NCI-H2171 treated with DMSO at 0.1 percent for 48 hours (cell line): ENCODE measurements around the gene HEPACAM.
"Not testable (repeated sequence)": the region's sequence is repeated elsewhere in the genome, so short reads cannot be mapped to it uniquely, and the experiment has no call there.

ENCODE experiments used
- DNase-seq: peaks from one replicate; lab custom pipeline; 2025; lab: John Stamatoyannopoulos, UW

HEPACAM gene

GRCh38 chr11:124935548-124936514, at the start of gene HEPACAM:
HEPACAM (minus strand) TSS chr11:124936047; CDS start chr11:124936006, 41 bp downstream.
- DNase-seq: no peak

- DNase-seq: no peak
These were observed 48.6 kb upstream of the HEPACAM start for GRCh38 chr11:124984512-124984854.

- no peak for DNase-seq
These were observed 48.0 kb upstream of the HEPACAM start for GRCh38 chr11:124983674-124984511.

GRCh38 chr11:124982043-124982442, 46.2 kb upstream of the HEPACAM start:
- DNase-seq: no peak

GRCh38 chr11:124978316-124978715, 42.5 kb upstream of the HEPACAM start:
- no peak for DNase-seq

GRCh38 chr11:124977006-124977405, 41.2 kb upstream of the HEPACAM start:
- peak; percentile 0 for DNase-seq

GRCh38 chr11:124976531-124976930, 40.7 kb upstream of the HEPACAM start:
- no peak for DNase-seq

GRCh38 chr11:124971810-124972209, 36.0 kb upstream of the HEPACAM start:
- DNase-seq: no peak

- DNase-seq: no peak
These were observed 35.1 kb upstream of the HEPACAM start for GRCh38 chr11:124970925-124971324.

GRCh38 chr11:124968197-124968596, 32.4 kb upstream of the HEPACAM start:
- not testable (repeated sequence) for DNase-seq

GRCh38 chr11:124961972-124962609, 26.2 kb upstream of the HEPACAM start:
- peak; percentile 59 for DNase-seq

- DNase-seq: no peak
These were observed 19.2 kb upstream of the HEPACAM start for GRCh38 chr11:124955035-124955434.

GRCh38 chr11:124954590-124954955, 18.7 kb upstream of the HEPACAM start:
- DNase-seq: no peak

- peak; percentile 95 for DNase-seq
These were observed 18.1 kb upstream of the HEPACAM start, which contains the start of gene CCDC15 for GRCh38 chr11:124953753-124954589. CCDC15 (plus strand) TSS chr11:124954202; CDS start chr11:124954733, 531 bp downstream.

GRCh38 chr11:124951341-124951740, 15.5 kb upstream of the HEPACAM start:
- DNase-seq: no peak

GRCh38 chr11:124950601-124951330, 14.9 kb upstream of the HEPACAM start:
- no peak for DNase-seq

- DNase-seq: no peak
These were observed 10.9 kb upstream of the HEPACAM start for GRCh38 chr11:124946735-124947141.

GRCh38 chr11:124945826-124946225, 10.0 kb upstream of the HEPACAM start:
- DNase-seq: no peak

- no peak for DNase-seq
These were observed 8.7 kb upstream of the HEPACAM start for GRCh38 chr11:124944565-124944964.

- no peak for DNase-seq
These were observed 7.9 kb upstream of the HEPACAM start for GRCh38 chr11:124943741-124944140.

- no peak for DNase-seq
These were observed 7.4 kb upstream of the HEPACAM start for GRCh38 chr11:124943254-124943616.
